ENCODE data around the gene PSTK.

The PSTK gene

GRCh38 chr10:122980209-122981065 is at the start of gene PSTK:
Gene PSTK, plus strand, starts transcription at chr10:122980401. Its CDS starts 79 bp downstream, at chr10:122980480.
- H3K4me3 ChIP-seq (ENCODE audit: low read depth, low read length) = peak within 1 kb of the TSS; percentile 65
- TF ChIP-seq, protein P1, sequence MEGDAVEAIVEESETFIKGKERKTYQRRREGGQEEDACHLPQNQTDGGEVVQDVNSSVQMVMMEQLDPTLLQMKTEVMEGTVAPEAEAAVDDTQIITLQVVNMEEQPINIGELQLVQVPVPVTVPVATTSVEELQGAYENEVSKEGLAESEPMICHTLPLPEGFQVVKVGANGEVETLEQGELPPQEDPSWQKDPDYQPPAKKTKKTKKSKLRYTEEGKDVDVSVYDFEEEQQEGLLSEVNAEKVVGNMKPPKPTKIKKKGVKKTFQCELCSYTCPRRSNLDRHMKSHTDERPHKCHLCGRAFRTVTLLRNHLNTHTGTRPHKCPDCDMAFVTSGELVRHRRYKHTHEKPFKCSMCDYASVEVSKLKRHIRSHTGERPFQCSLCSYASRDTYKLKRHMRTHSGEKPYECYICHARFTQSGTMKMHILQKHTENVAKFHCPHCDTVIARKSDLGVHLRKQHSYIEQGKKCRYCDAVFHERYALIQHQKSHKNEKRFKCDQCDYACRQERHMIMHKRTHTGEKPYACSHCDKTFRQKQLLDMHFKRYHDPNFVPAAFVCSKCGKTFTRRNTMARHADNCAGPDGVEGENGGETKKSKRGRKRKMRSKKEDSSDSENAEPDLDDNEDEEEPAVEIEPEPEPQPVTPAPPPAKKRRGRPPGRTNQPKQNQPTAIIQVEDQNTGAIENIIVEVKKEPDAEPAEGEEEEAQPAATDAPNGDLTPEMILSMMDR (IDR thresholded peaks at IDR 0.05; ENCODE audit: borderline replicate concordance, insufficient read depth, low read depth, low read length) = peak; percentile 99

- no peak overlapping the region for H3K4me3 ChIP-seq (ENCODE audit: low read depth, low read length)
- TF ChIP-seq, protein P1 (IDR thresholded peaks at IDR 0.05; ENCODE audit: borderline replicate concordance, insufficient read depth, low read depth, low read length) = no peak
Observed at GRCh38 chr10:122931088-122931906, 48.9 kb upstream of the PSTK start.

DNA sequence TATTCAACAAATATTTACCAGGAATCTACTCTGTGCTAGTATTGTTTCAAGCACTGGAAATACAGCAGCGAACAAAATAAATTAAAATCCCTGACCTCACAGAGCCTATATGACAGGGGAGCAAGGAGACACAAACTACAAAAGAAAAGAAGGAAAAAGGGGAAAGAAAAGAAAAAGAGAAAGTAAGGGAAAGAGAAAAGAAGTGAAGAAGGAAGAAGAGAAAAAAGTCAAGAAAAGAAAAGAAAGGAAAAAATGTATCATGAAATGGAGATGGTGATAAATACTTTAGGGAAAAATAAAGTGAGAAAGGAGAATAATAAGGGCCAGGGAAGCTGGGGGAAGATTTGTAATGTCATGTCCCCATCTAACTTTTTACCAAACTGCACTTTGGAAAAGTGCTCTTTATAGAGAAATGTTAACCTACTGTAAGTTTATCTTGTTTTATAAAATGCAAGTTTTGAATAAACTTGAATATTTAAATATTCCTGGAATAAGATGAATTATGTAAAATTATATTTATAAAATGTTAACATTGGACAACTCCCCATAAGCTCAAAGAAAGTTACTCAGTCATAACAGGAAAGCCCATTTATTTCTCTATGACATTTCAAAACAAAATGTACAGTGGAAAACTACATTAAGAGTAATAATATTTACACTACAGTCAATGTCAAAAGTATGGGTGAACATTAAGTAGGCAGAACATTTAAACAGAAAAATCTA is 40.9 kb upstream of the PSTK start:
- no peak overlapping the region for H3K4me3 ChIP-seq (ENCODE audit: low read depth, low read length)
- TF ChIP-seq, protein P1 (IDR thresholded peaks at IDR 0.05; ENCODE audit: borderline replicate concordance, insufficient read depth, low read depth, low read length) = no peak

GRCh38 chr10:122939856-122940543 is 40.2 kb upstream of the PSTK start:
- no peak overlapping the region for H3K4me3 ChIP-seq (ENCODE audit: low read depth, low read length)
- TF ChIP-seq, protein P1 (IDR thresholded peaks at IDR 0.05; ENCODE audit: borderline replicate concordance, insufficient read depth, low read depth, low read length) = no peak

- TF ChIP-seq, protein P1 (IDR thresholded peaks at IDR 0.05; ENCODE audit: borderline replicate concordance, insufficient read depth, low read depth, low read length) = no peak
- no peak overlapping the region for H3K4me3 ChIP-seq (ENCODE audit: low read depth, low read length)
Observed at GRCh38 chr10:122949296-122949695, 30.9 kb upstream of the PSTK start.

GRCh38 chr10:122953902-122954730 is 26.1 kb upstream of the PSTK start, which contains the start of gene C10orf88:
Gene C10orf88, minus strand, starts transcription at chr10:122954227. Its CDS starts 49 bp downstream, at chr10:122954178.
- TF ChIP-seq, protein P1 (IDR thresholded peaks at IDR 0.05; ENCODE audit: borderline replicate concordance, insufficient read depth, low read depth, low read length) = no peak
- peak within 1 kb of the TSS; percentile 80 for H3K4me3 ChIP-seq (ENCODE audit: low read depth, low read length)
